GM23338 (cell line): ENCODE data around the gene CADPS. TPM values are rescaled to one million over a fixed set of nuclear protein-coding genes. Genes with fewer than 3 reads are reported as not detected.

Experiments used
- ATAC-seq: fragments of 200-7000 bp; cut with Tn5 transposase; 3 replicates; pipeline ENCODE4 v1.9.1; 2020
- DNase-seq: peaks from one replicate; pipeline ENCODE4 v3.0.0-alpha.2; 2015; ENCODE audit warnings: low spot score
- H2AFZ ChIP-seq: fragments of 200-600 bp; sonication (generic); 2 replicates; pipeline ENCODE4 v1.8.0; 2016; ENCODE audit warnings: antibody characterized with exemption, mild to moderate bottlenecking, moderate library complexity
- H3F3A ChIP-seq: fragments of 200-600 bp; sonication (generic); replicated peaks from 2 replicates; pipeline ENCODE4 v1.8.0; 2017; ENCODE audit warnings: antibody characterized with exemption, mixed run types, low read depth
- H3K27ac ChIP-seq: fragments of 200-600 bp; sonication (generic); 2 replicates; pipeline ENCODE4 v1.6.1; 2016; ENCODE audit warnings: low read depth
- H3K27me3 ChIP-seq: fragments of 200-600 bp; sonication (generic); 2 replicates; pipeline ENCODE4 v1.8.0; 2016; ENCODE audit warnings: mild to moderate bottlenecking, mixed run types, moderate library complexity; ENCODE audit not compliant: insufficient read depth
- H3K36me3 ChIP-seq: fragments of 200-600 bp; sonication (generic); 2 replicates; pipeline ENCODE4 v1.8.0; 2016; ENCODE audit warnings: mild to moderate bottlenecking; ENCODE audit not compliant: insufficient read depth
- H3K4me1 ChIP-seq: fragments of 200-600 bp; sonication (generic); 2 replicates; pipeline ENCODE4 v1.8.0; 2016; ENCODE audit warnings: mild to moderate bottlenecking, moderate library complexity; ENCODE audit not compliant: insufficient read depth
- H3K4me2 ChIP-seq: fragments of 200-600 bp; sonication (generic); 2 replicates; pipeline ENCODE4 v1.7.1; 2017; ENCODE audit warnings: mixed run types
- H3K4me3 ChIP-seq: fragments of 200-600 bp; sonication (generic); 2 replicates; pipeline ENCODE4 v1.6.1; 2016; ENCODE audit warnings: mixed run types
- H3K79me2 ChIP-seq: fragments of 200-600 bp; sonication (generic); replicated peaks from 2 replicates; pipeline ENCODE4 v1.8.0; 2017; ENCODE audit warnings: mild to moderate bottlenecking; ENCODE audit not compliant: insufficient read depth
- H3K9me2 ChIP-seq: fragments of 200-600 bp; sonication (generic); 2 replicates; pipeline ENCODE4 v1.8.0; 2017; ENCODE audit not compliant: insufficient read depth
- H4K20me1 ChIP-seq: fragments of 200-600 bp; sonication (generic); replicated peaks from 2 replicates; pipeline ENCODE4 v1.8.0; 2017; ENCODE audit warnings: mild to moderate bottlenecking; ENCODE audit not compliant: insufficient read depth
- H3K27ac Mint-ChIP-seq: 2 replicates; pipeline ENCODE4 v1.8.0; 2020; ENCODE audit warnings: inconsistent platforms, mild to moderate bottlenecking, moderate library complexity, mixed read lengths
- H3K27me3 Mint-ChIP-seq: 3 replicates; pipeline ENCODE4 v1.8.0; 2022; ENCODE audit warnings: low read depth, mild to moderate bottlenecking, moderate library complexity, mixed read lengths, inconsistent platforms; ENCODE audit not compliant: insufficient read depth, poor library complexity
- H3K36me3 Mint-ChIP-seq: 3 replicates; pipeline ENCODE4 v1.8.0; 2021; ENCODE audit warnings: low read depth, mild to moderate bottlenecking, inconsistent platforms, moderate library complexity, mixed read lengths
- H3K4me1 Mint-ChIP-seq: 3 replicates; pipeline ENCODE4 v1.8.0; 2020; ENCODE audit warnings: mild to moderate bottlenecking, inconsistent platforms, mixed read lengths
- H3K4me3 Mint-ChIP-seq: 3 replicates; pipeline ENCODE4 v1.8.0; 2021; ENCODE audit warnings: moderate library complexity, mild to moderate bottlenecking, inconsistent platforms, mixed read lengths
- H3K9me3 Mint-ChIP-seq: 3 replicates; pipeline ENCODE4 v1.8.0; 2020; ENCODE audit warnings: moderate library complexity, mild to moderate bottlenecking, inconsistent platforms, mixed read lengths
- EZH2 ChIP-seq: fragments of 200-600 bp; sonication (generic); IDR thresholded peaks from one replicate; pipeline ENCODE4 v1.8.0; 2017; ENCODE audit warnings: antibody characterized with exemption, mild to moderate bottlenecking, low read depth; ENCODE audit not compliant: unreplicated experiment
- EZH2phosphoT487 ChIP-seq: fragments of 200-600 bp; sonication (generic); IDR thresholded peaks from one replicate; pipeline ENCODE4 v1.8.1; 2018; ENCODE audit warnings: antibody characterized with exemption; ENCODE audit not compliant: unreplicated experiment
- JUNB ChIP-seq: IDR thresholded peaks from one replicate; pipeline ENCODE4 v1.6.1; 2016; ENCODE audit warnings: antibody characterized with exemption; ENCODE audit not compliant: unreplicated experiment
- STAT1 ChIP-seq: IDR thresholded peaks from one replicate; pipeline ENCODE4 v1.6.1; 2016; ENCODE audit warnings: antibody characterized with exemption; ENCODE audit not compliant: unreplicated experiment
- ZNF114 ChIP-seq: fragments of 250-450 bp; sonication (Bioruptor Pico); IDR thresholded peaks from 2 replicates; pipeline ENCODE4 v1.5.0; 2020; ENCODE audit warnings: mild to moderate bottlenecking, moderate library complexity
- ZNF331 ChIP-seq: fragments of 250-450 bp; sonication (Bioruptor Pico); IDR thresholded peaks from 2 replicates; pipeline ENCODE4 v1.5.0; 2020; ENCODE audit warnings: low read depth, mild to moderate bottlenecking, moderate library complexity
- polyA plus RNA-seq: library from polyadenylated mRNA; unstranded; fragments of >200 nt; fragmentation: Nextera tagmentation; extraction: Ambion mirVana; gene quantifications from 2 replicates; pipeline ENCODE4 v1.2.1, GENCODE V29; 2016
- total RNA-seq: library from RNA; depleted of rRNA; stranded (reverse); fragments of >200 nt; shearing (Covaris generic); gene quantifications from 2 replicates; pipeline ENCODE4 v1.2.3, GENCODE V29; 2014
- TF ChIP-seq, protein P1 (sequence below): IDR thresholded peaks from 2 replicates; pipeline ENCODE4 v1.6.1; 2016; ENCODE audit warnings: antibody characterized with exemption

Gene CADPS
- total and polyA plus RNA-seq, 2 experiments from 2014 or later = 14.7 to 22.0 TPM

DNA sequence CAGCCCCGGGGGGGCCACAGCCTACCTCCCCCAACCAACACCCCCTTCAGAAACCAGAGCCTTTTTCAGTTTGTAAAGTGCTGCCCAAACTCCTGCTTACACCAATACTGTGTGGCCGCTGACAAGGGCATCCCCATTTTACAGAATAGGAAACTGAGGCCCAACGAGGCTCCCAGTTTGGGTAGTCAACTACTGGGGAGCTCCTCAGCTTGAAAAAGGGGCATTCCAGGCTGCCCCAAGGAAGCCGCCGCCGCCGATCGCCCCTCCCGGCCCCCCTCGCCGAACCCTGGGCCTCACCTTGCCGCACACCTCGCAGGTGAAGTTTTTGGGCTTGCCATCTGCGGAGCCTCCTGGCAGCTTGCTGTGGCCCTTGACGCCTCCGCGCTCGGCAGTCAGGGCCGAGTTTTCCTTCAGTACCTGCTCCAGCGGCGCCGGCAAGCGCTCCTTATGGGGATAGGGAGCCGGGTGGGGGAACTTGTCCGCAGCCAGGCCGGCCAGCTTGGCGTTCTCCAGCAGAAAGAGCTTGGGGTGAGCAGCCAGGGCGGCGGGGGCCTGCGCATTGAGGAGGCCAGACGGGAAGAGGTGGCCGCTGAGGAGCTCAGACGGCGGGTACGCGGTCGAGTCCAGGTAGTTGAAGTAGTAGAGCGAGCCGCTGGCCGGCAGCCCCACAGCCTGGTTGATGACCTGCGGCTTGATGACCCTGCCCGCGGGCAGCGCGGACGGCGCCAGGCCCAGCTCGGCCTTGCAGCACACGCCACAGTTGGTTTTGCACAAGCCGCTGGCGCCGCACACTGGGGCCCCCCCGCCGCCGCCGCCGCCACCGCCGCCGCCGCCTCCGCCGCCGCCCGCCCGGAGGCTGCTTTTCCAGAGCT lies 503.3 kb downstream of the CADPS start:
- Histone ChIP-seq H3K4me1 (peaks cover 81% of the 10 kb centered on the region), H3K36me3 (no peaks in the 10 kb centered on the region), H3K27ac (no peak overlapping the region), H3F3A (peaks cover 53% of the 10 kb centered on the region), H2AFZ (no peak overlapping the region), H3K27me3 (peaks cover 100% of the 10 kb centered on the region), H3K79me2 (no peaks in the 10 kb centered on the region), H3K4me2 (peak overlapping the region; percentile 80), H3K9me2 (no peaks in the 10 kb centered on the region), H3K4me3 (peak overlapping the region; percentile 63), H4K20me1 (peaks cover 14% of the 10 kb centered on the region; the same call in 1 of the 2 replicates)
- no peak; the same call in 1 of the 3 replicates for ATAC-seq
- Mint-ChIP-seq H3K4me3 (peak overlapping the region; percentile 74), H3K27ac (no peak overlapping the region), H3K9me3 (no peaks in the 10 kb centered on the region; the same call in 2 of the 3 replicates), H3K36me3 (no peaks in the 10 kb centered on the region), H3K27me3 (peaks cover 99% of the 10 kb centered on the region), H3K4me1 (peaks cover 77% of the 10 kb centered on the region)
- peak; percentile 63 for DNase-seq
- TF ChIP-seq EZH2 = peak; percentile 99
- TF ChIP-seq JUNB = no peak
- TF ChIP-seq EZH2phosphoT487 = peak; percentile 99
- TF ChIP-seq ZNF114 (CRISPR knock-in tag) = no peak

DNA sequence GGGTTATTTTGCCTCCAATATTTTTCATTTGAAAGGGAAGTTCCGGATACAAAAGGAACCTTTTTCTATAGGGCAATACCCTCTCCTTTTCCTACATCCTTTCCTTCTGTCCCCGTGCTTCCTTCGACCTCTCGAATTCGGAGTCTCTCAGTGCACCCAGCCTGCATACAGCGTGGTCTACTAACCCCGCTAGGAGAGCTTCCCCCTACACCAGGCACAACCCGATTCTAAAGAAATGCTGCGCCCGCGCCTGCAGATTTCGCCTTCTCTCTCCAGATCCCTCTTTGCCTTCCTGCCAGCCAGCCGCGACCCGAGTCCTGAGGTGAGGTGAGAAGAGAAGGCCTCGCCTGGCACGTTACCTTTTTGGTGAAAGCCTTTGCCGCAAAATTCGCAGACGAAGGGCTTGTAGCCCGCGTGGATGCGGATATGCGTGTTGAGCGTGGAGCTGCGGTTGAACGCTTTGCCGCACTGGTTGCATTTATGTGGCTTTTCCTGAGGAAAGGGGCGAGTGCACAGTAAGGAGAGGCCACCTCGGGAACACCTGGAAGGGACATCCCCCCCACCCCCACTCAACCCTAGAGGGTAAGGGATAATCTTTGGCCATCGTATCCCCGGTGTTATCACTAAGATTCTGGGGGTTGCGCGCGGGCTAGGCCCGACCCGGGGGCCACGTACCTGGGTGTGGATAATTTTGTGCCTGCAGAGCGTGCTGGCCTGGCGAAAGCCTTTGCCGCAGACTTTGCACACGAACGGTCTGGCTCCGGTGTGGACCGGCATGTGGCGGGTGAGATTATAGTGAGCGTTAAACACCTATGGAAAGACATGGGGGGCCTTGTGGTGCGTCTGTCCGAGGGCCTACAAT lies 504.1 kb downstream of the CADPS start:
- H3K9me2 ChIP-seq = no peaks in the 10 kb centered on the region
- Mint-ChIP-seq H3K27me3 (peaks cover 99% of the 10 kb centered on the region), H3K4me1 (peaks cover 78% of the 10 kb centered on the region), H3K4me3 (peak overlapping the region; percentile 74), H3K9me3 (no peaks in the 10 kb centered on the region; the same call in 2 of the 3 replicates), H3K27ac (no peak overlapping the region), H3K36me3 (no peaks in the 10 kb centered on the region)
- H3K4me2 ChIP-seq = peak overlapping the region; percentile 80
- H3K79me2 ChIP-seq = no peaks in the 10 kb centered on the region
- peaks cover 100% of the 10 kb centered on the region for H3K27me3 ChIP-seq
- peaks cover 81% of the 10 kb centered on the region for H3K4me1 ChIP-seq
- peak overlapping the region; percentile 69; the same call in 1 of the 2 replicates for H2AFZ ChIP-seq
- H3K4me3 ChIP-seq = peak overlapping the region; percentile 63
- DNase-seq (peak; percentile 69), ATAC-seq (peak; percentile 3)
- TF ChIP-seq EZH2 = peak; percentile 97
- TF ChIP-seq EZH2phosphoT487 = peak; percentile 96
- no peak for TF ChIP-seq STAT1
- H3K36me3 ChIP-seq = no peaks in the 10 kb centered on the region
- peaks cover 14% of the 10 kb centered on the region; the same call in 1 of the 2 replicates for H4K20me1 ChIP-seq
- H3K27ac ChIP-seq = no peak overlapping the region
- peaks cover 47% of the 10 kb centered on the region for H3F3A ChIP-seq

DNA sequence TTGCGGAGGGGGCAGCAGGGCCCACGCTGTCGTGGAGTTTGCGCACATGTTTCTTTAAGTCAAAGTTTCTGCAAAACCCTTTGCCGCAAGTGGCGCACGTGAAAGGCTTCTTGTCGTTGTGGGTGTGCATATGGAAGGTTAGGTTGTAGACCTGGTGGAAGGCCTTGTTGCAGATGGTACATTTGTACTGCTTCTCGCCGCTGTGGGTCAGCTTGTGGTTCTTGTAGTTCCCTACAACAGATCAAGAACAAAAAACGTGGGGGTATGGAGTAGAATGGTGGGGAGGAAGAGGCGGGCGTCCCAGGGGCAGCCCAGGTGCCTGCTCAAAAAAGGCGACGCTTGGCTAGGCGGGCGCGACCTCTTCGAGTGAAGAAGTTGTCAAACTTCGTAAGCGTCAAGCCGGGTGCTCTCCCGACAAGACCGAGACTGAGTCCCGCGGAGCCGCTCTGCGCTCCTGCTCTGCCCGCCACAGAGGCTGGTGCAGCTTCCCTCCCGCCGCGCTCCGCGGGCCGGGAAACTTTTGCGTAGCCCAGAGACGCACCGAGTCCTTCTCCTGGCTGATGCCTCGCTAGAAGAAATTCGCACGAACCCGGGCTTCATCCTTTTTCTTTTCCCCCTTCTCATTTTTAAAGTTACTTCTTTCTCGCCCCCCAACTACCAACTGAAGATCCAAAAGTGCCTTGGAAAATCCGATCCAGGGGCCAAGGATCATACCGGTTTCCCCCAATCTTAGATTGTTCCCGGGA lies 504.9 kb downstream of the CADPS start:
- Histone ChIP-seq H3K4me1 (peaks cover 81% of the 10 kb centered on the region), H3K79me2 (no peaks in the 10 kb centered on the region), H3K36me3 (no peaks in the 10 kb centered on the region), H3F3A (peaks cover 41% of the 10 kb centered on the region), H2AFZ (peak overlapping the region; percentile 69; the same call in 1 of the 2 replicates), H3K27ac (no peak overlapping the region), H3K9me2 (no peaks in the 10 kb centered on the region), H3K27me3 (peaks cover 100% of the 10 kb centered on the region), H3K4me2 (peak overlapping the region; percentile 80), H4K20me1 (peaks cover 10% of the 10 kb centered on the region; the same call in 1 of the 2 replicates), H3K4me3 (peak overlapping the region; percentile 63)
- ATAC-seq (peak; percentile 11), DNase-seq (peak; percentile 77)
- H3K27me3 Mint-ChIP-seq = peaks cover 99% of the 10 kb centered on the region
- H3K4me1 Mint-ChIP-seq = peaks cover 78% of the 10 kb centered on the region
- H3K27ac Mint-ChIP-seq = no peak overlapping the region
- H3K9me3 Mint-ChIP-seq = no peaks in the 10 kb centered on the region; the same call in 2 of the 3 replicates
- no peaks in the 10 kb centered on the region for H3K36me3 Mint-ChIP-seq
- H3K4me3 Mint-ChIP-seq = peak overlapping the region; percentile 74
- TF ChIP-seq ZNF331 (CRISPR knock-in tag) (no peak), EZH2phosphoT487 (peak; percentile 51), STAT1 (no peak), ZNF114 (CRISPR knock-in tag) (no peak)
- TF ChIP-seq, protein P1, sequence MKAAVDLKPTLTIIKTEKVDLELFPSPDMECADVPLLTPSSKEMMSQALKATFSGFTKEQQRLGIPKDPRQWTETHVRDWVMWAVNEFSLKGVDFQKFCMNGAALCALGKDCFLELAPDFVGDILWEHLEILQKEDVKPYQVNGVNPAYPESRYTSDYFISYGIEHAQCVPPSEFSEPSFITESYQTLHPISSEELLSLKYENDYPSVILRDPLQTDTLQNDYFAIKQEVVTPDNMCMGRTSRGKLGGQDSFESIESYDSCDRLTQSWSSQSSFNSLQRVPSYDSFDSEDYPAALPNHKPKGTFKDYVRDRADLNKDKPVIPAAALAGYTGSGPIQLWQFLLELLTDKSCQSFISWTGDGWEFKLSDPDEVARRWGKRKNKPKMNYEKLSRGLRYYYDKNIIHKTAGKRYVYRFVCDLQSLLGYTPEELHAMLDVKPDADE = no peak
